ENCODE results near the gene SEC61A2. TPM values are rescaled to one million over a fixed set of nuclear protein-coding genes. Genes with fewer than 3 reads are reported as not detected.

Gene SEC61A2
- total RNA-seq, 1 experiment from 2014 or later: 11.4 TPM

DNA sequence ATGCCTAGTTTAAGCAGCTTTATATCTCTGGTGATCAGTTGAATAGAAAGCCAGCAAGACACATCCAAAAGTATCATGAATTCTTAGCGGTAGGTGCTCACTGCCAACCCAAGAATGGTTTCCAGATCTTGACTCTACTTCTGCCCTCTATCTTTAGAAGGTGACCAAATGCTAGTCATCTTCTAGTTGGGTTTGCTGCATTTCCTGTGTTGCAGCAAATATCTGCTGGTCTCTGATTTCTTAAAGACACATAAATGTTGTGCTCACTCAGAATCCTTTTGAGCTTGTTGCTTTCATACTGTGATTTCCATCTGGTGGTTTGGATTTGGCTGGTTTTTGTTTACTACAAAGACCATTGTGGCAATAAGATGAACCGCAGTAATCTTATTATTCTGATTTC, 68.7 kb downstream of the SEC61A2 start:
- no peaks in the 10 kb centered on the region for H3K9me3 Mint-ChIP-seq (ENCODE audit: unreplicated experiment)
- H3K4me3 Mint-ChIP-seq (ENCODE audit: unreplicated experiment): peak overlapping the region; percentile 12
- H3K27ac Mint-ChIP-seq (ENCODE audit: low read depth, unreplicated experiment): no peak overlapping the region
- intact Hi-C loops (cut with micrococcal nuclease): loop anchor here (10.0 kb wide), 1 partner anchor 413 kb away; no protein-coding TSS in a partner anchor
- no peaks in the 10 kb centered on the region for H3K27me3 Mint-ChIP-seq (ENCODE audit: insufficient read depth, unreplicated experiment)
- no peak for DNase-seq (ENCODE audit: unreplicated experiment)
- TF ChIP-seq, protein P1, sequence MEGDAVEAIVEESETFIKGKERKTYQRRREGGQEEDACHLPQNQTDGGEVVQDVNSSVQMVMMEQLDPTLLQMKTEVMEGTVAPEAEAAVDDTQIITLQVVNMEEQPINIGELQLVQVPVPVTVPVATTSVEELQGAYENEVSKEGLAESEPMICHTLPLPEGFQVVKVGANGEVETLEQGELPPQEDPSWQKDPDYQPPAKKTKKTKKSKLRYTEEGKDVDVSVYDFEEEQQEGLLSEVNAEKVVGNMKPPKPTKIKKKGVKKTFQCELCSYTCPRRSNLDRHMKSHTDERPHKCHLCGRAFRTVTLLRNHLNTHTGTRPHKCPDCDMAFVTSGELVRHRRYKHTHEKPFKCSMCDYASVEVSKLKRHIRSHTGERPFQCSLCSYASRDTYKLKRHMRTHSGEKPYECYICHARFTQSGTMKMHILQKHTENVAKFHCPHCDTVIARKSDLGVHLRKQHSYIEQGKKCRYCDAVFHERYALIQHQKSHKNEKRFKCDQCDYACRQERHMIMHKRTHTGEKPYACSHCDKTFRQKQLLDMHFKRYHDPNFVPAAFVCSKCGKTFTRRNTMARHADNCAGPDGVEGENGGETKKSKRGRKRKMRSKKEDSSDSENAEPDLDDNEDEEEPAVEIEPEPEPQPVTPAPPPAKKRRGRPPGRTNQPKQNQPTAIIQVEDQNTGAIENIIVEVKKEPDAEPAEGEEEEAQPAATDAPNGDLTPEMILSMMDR (IDR thresholded peaks at IDR 0.05; ENCODE audit: unreplicated experiment): no peak
- POLR2A ChIA-PET: interaction anchor here (0.5 to 1.7 kb wide), 6 partner anchors 10 to 432 kb away, joined by 3 to 5 read pairs (median 3); no protein-coding TSS in a partner anchor
- peaks cover 43% of the 10 kb centered on the region for H3K36me3 Mint-ChIP-seq (ENCODE audit: insufficient read depth, unreplicated experiment)
- peaks cover 23% of the 10 kb centered on the region for H3K4me1 Mint-ChIP-seq (ENCODE audit: insufficient read depth, unreplicated experiment)
- CTCF ChIA-PET: interaction anchor here (0.5 to 2.1 kb wide), 4 partner anchors 16 to 64 kb away, joined by 3 to 9 read pairs (median 5); no protein-coding TSS in a partner anchor
- no TSS peak for BruUV-seq (replicated peaks)

DNA sequence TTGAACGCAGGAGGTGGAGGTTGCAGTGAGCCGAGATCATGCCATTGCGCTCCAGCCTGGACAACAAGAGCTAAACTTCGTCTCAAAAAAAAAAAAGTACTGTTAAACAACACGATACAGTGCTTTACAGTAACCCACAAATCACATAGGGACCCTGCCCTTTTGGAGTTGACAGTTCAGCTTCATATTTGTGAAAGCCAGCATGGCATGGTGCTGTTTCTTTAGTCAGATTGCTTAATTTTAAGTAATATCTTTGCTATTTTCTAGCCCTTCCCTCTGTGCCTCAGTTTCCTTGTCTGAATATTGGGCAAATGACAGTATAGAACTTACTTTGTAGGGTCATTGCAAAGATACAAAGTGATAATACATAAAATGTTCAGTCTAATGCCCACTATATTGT, 71.4 kb downstream of the SEC61A2 start:
- CTCF ChIA-PET: interaction anchor here (0.7 kb wide), 2 partner anchors 13 to 48 kb away, joined by 3 to 4 read pairs; no protein-coding TSS in a partner anchor
- TF ChIP-seq, protein P1 (IDR thresholded peaks at IDR 0.05; ENCODE audit: unreplicated experiment): no peak
- Mint-ChIP-seq H3K27ac (ENCODE audit: low read depth, unreplicated experiment) (no peak overlapping the region), H3K36me3 (ENCODE audit: insufficient read depth, unreplicated experiment) (peaks cover 70% of the 10 kb centered on the region), H3K4me3 (ENCODE audit: unreplicated experiment) (no peak overlapping the region), H3K27me3 (ENCODE audit: insufficient read depth, unreplicated experiment) (no peaks in the 10 kb centered on the region), H3K9me3 (ENCODE audit: unreplicated experiment) (no peaks in the 10 kb centered on the region), H3K4me1 (ENCODE audit: insufficient read depth, unreplicated experiment) (peaks cover 15% of the 10 kb centered on the region)
- no peak for DNase-seq (ENCODE audit: unreplicated experiment)
- POLR2A ChIA-PET: interaction anchor here (1.5 kb wide), 1 partner anchor 13 kb away, joined by 3 read pairs; no protein-coding TSS in a partner anchor
- no TSS peak for BruUV-seq (replicated peaks)
- intact Hi-C loops (cut with micrococcal nuclease): no loop called here

DNA sequence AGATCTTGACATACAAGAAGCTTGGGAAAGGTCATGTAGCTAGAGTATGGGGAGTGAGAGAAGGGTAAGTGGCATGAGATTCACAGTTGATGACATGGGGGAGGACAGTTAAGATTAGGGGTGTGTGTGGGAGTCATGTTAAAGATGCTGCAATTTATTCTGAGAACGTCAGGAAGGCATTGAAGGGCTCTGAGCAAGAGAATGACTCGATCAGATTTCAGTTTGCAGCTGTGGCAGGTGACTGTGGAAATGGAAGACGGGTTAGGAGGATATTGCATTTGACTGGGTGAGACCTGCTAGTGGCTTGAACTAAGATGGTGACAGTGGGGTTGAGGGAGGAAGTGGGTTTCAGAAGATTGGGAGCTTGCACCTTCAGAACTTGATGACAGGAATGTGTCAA, 72.1 kb downstream of the SEC61A2 start:
- ChIA-PET CTCF (interaction anchor here (0.9 kb wide), 1 partner anchor 13 kb away, joined by 5 read pairs; no protein-coding TSS in a partner anchor), POLR2A (no interaction called here)
- H3K9me3 Mint-ChIP-seq (ENCODE audit: unreplicated experiment): no peaks in the 10 kb centered on the region
- H3K4me1 Mint-ChIP-seq (ENCODE audit: insufficient read depth, unreplicated experiment): peaks cover 14% of the 10 kb centered on the region
- no peak overlapping the region for H3K27ac Mint-ChIP-seq (ENCODE audit: low read depth, unreplicated experiment)
- BruUV-seq (replicated peaks): no TSS peak
- peaks cover 71% of the 10 kb centered on the region for H3K36me3 Mint-ChIP-seq (ENCODE audit: insufficient read depth, unreplicated experiment)
- intact Hi-C loops (cut with micrococcal nuclease): no loop called here
- TF ChIP-seq, protein P1 (IDR thresholded peaks at IDR 0.05; ENCODE audit: unreplicated experiment): no peak
- DNase-seq (ENCODE audit: unreplicated experiment): no peak
- H3K4me3 Mint-ChIP-seq (ENCODE audit: unreplicated experiment): no peak overlapping the region
- no peaks in the 10 kb centered on the region for H3K27me3 Mint-ChIP-seq (ENCODE audit: insufficient read depth, unreplicated experiment)

DNA sequence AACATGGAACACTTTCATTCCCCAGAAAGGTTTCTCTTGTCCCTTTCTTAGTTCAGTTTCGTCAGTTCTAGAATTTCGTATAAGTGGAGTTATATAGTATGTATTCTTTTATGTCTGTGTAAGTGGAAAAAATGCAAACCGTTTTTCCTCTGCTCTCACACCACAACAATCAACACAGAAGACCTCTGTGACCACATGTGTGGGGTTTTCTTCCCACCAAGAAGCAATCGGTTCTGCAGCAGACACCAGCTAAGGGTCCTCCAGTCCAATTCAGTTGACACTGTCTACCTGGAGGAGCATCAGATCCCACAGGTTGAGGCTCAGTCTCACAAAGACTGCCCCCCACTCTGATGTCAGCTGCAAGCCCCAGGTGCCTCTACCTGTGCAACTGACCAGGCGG, 72.7 kb downstream of the SEC61A2 start:
- H3K4me1 Mint-ChIP-seq (ENCODE audit: insufficient read depth, unreplicated experiment): peaks cover 10% of the 10 kb centered on the region
- H3K27me3 Mint-ChIP-seq (ENCODE audit: insufficient read depth, unreplicated experiment): no peaks in the 10 kb centered on the region
- H3K4me3 Mint-ChIP-seq (ENCODE audit: unreplicated experiment): no peak overlapping the region
- intact Hi-C loops (cut with micrococcal nuclease): no loop called here
- CTCF ChIA-PET: interaction anchor here (0.9 to 1.9 kb wide), 2 partner anchors 12 to 13 kb away, joined by 5 to 15 read pairs; no protein-coding TSS in a partner anchor
- no peak overlapping the region for H3K27ac Mint-ChIP-seq (ENCODE audit: low read depth, unreplicated experiment)
- BruUV-seq (replicated peaks): no TSS peak
- H3K36me3 Mint-ChIP-seq (ENCODE audit: insufficient read depth, unreplicated experiment): peaks cover 71% of the 10 kb centered on the region
- TF ChIP-seq, protein P1 (IDR thresholded peaks at IDR 0.05; ENCODE audit: unreplicated experiment): no peak
- POLR2A ChIA-PET: no interaction called here
- no peak for DNase-seq (ENCODE audit: unreplicated experiment)
- no peaks in the 10 kb centered on the region for H3K9me3 Mint-ChIP-seq (ENCODE audit: unreplicated experiment)
